ENCODE results near the gene CTNNA1. TPM values are rescaled to one million over a fixed set of nuclear protein-coding genes. Genes with fewer than 3 reads are reported as not detected.

The CTNNA1 gene
- total RNA-seq, 2 donors from 2014 or later, result 400 to 483 TPM

- H3K36me3 ChIP-seq, result peaks cover 9% of the 10 kb centered on the region
- H3K4me3 ChIP-seq, result no peak overlapping the region
- no peak for DNase-seq
- no peaks in the 10 kb centered on the region for H3K27me3 ChIP-seq
- no peaks in the 10 kb centered on the region for H3K4me1 ChIP-seq
- intact Hi-C loops (cut with DNase I), result no loop called here
- H3K27ac ChIP-seq, result no peak overlapping the region
- no peak for TF ChIP-seq CTCF (IDR thresholded peaks at IDR 0.05)
- H3K9me3 ChIP-seq, result no peaks in the 10 kb centered on the region
- H3K9ac ChIP-seq (ENCODE audit: low read depth in 2 of 2, low read length in 2 of 2), result no peak overlapping the region
These were observed 181.7 kb downstream of the CTNNA1 start for GRCh38 chr5:138934971-138935370.

GRCh38 chr5:138935466-138935865 is 182.2 kb downstream of the CTNNA1 start:
- no peak for DNase-seq
- Histone ChIP-seq H3K9me3 (no peaks in the 10 kb centered on the region), H3K27me3 (no peaks in the 10 kb centered on the region), H3K4me1 (no peaks in the 10 kb centered on the region), H3K4me3 (no peak overlapping the region), H3K27ac (no peak overlapping the region), H3K9ac (ENCODE audit: low read depth in 2 of 2, low read length in 2 of 2) (no peak overlapping the region), H3K36me3 (peaks cover 9% of the 10 kb centered on the region)
- no peak for TF ChIP-seq CTCF (IDR thresholded peaks at IDR 0.05)
- intact Hi-C loops (cut with DNase I), result no loop called here

- DNase-seq, result no peak
- H3K4me1 ChIP-seq, result no peaks in the 10 kb centered on the region
- H3K4me3 ChIP-seq, result no peak overlapping the region
- no peaks in the 10 kb centered on the region for H3K27me3 ChIP-seq
- peaks cover 9% of the 10 kb centered on the region for H3K36me3 ChIP-seq
- TF ChIP-seq CTCF (IDR thresholded peaks at IDR 0.05), result no peak
- intact Hi-C loops (cut with DNase I), result no loop called here
- no peak overlapping the region for H3K27ac ChIP-seq
- no peak overlapping the region for H3K9ac ChIP-seq (ENCODE audit: low read depth in 2 of 2, low read length in 2 of 2)
- H3K9me3 ChIP-seq, result no peaks in the 10 kb centered on the region
These were observed 183.2 kb downstream of the CTNNA1 start for GRCh38 chr5:138936225-138936967.

GRCh38 chr5:138936968-138937345 is 183.7 kb downstream of the CTNNA1 start:
- no peaks in the 10 kb centered on the region for H3K9me3 ChIP-seq
- peaks cover 8% of the 10 kb centered on the region for H3K36me3 ChIP-seq
- no peak for TF ChIP-seq CTCF (IDR thresholded peaks at IDR 0.05)
- intact Hi-C loops (cut with DNase I), result no loop called here
- DNase-seq, result no peak
- H3K27me3 ChIP-seq, result no peaks in the 10 kb centered on the region
- no peak overlapping the region for H3K9ac ChIP-seq (ENCODE audit: low read depth in 2 of 2, low read length in 2 of 2)
- H3K4me1 ChIP-seq, result no peaks in the 10 kb centered on the region
- H3K27ac ChIP-seq, result no peak overlapping the region
- no peak overlapping the region for H3K4me3 ChIP-seq

- Histone ChIP-seq H3K4me3 (no peak overlapping the region), H3K27me3 (no peaks in the 10 kb centered on the region), H3K27ac (no peak overlapping the region), H3K9me3 (no peaks in the 10 kb centered on the region), H3K36me3 (peaks cover under 1% of the 10 kb centered on the region), H3K9ac (ENCODE audit: low read depth in 2 of 2, low read length in 2 of 2) (no peak overlapping the region), H3K4me1 (no peaks in the 10 kb centered on the region)
- TF ChIP-seq CTCF (IDR thresholded peaks at IDR 0.05), result no peak
- no peak for DNase-seq
- intact Hi-C loops (cut with DNase I), result no loop called here
These were observed 184.5 kb downstream of the CTNNA1 start for GRCh38 chr5:138937392-138938387.
